ENCODE data around the gene H2AZ1.

GRCh38 chr4:99960648-99961047 is 10.6 kb upstream of the H2AZ1 start:
- TF ChIP-seq, protein P1, sequence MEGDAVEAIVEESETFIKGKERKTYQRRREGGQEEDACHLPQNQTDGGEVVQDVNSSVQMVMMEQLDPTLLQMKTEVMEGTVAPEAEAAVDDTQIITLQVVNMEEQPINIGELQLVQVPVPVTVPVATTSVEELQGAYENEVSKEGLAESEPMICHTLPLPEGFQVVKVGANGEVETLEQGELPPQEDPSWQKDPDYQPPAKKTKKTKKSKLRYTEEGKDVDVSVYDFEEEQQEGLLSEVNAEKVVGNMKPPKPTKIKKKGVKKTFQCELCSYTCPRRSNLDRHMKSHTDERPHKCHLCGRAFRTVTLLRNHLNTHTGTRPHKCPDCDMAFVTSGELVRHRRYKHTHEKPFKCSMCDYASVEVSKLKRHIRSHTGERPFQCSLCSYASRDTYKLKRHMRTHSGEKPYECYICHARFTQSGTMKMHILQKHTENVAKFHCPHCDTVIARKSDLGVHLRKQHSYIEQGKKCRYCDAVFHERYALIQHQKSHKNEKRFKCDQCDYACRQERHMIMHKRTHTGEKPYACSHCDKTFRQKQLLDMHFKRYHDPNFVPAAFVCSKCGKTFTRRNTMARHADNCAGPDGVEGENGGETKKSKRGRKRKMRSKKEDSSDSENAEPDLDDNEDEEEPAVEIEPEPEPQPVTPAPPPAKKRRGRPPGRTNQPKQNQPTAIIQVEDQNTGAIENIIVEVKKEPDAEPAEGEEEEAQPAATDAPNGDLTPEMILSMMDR (optimal IDR thresholded peaks at IDR 0.05 in 1 of 3, IDR thresholded peaks at IDR 0.05 in 1 of 3, conservative IDR thresholded peaks at IDR 0.05 in 1 of 3; ENCODE audit: extremely low read depth in 1 of 3, insufficient read depth in 2 of 3, low read length in 3 of 3), result no peak
- no peak for TF ChIP-seq EZH2 (IDR thresholded peaks at IDR 0.05; ENCODE audit: low read length)

Measured in keratinocyte (primary cell).